Caco-2 (cell line): ENCODE results near the gene GNG5. TPM values are rescaled to one million over a fixed set of nuclear protein-coding genes. Genes with fewer than 3 reads are reported as not detected.

ENCODE experiments used
- BruUV-seq: library from RNA; stranded (reverse); fragments of 400-500 nt; replicated peaks from 2 replicates; lab custom pipeline; 2021; lab: Mats Ljungman, UMichigan
- CTCF ChIA-PET: fragments of 300-600 bp; sonication (Branson Sonifier 250); formaldehyde crosslinking; loops from one replicate; lab custom pipeline; 2022; ENCODE audit warnings: antibody characterized with exemption; lab: Charles Lee
- POLR2A ChIA-PET: fragments of 300-600 bp; sonication (Branson Sonifier 250); formaldehyde crosslinking; loops from one replicate; lab custom pipeline; 2022; ENCODE audit warnings: antibody characterized with exemption; lab: Charles Lee
- DNase-seq, 2 experiments: peaks; one replicate each; pipeline versions ENCODE4 v3.0.0 to v3.0.0-alpha.2; 2020 to 2022
- H3K27me3 ChIP-seq: replicated peaks from 2 replicates; pipeline ENCODE4 v1.6.0; 2011; ENCODE audit warnings: low read length; ENCODE audit not compliant: control insufficient read depth, insufficient read depth
- H3K36me3 ChIP-seq: 2 replicates; pipeline ENCODE4 v1.5.1; 2011; ENCODE audit warnings: low read length; ENCODE audit not compliant: control insufficient read depth, insufficient read depth
- H3K4me1 ChIP-seq: fragments of 250-450 bp; sonication (Bioruptor Pico); 2 replicates; pipeline ENCODE4 v1.5.1; 2020; ENCODE audit warnings: mild to moderate bottlenecking
- H3K4me3 ChIP-seq: 2 replicates; pipeline ENCODE4 v1.5.1; 2011; ENCODE audit warnings: low read depth, mild to moderate bottlenecking, control low read depth, low read length
- H3K9me3 ChIP-seq: fragments of 250-450 bp; sonication (Bioruptor Pico); 2 replicates; pipeline ENCODE4 v1.5.1; 2020; ENCODE audit warnings: mild to moderate bottlenecking, moderate library complexity
- H3K27ac Mint-ChIP-seq: one replicate; pipeline ENCODE4 v1.8.0; 2022; ENCODE audit warnings: mixed read lengths; ENCODE audit not compliant: unreplicated experiment
- H3K27me3 Mint-ChIP-seq: one replicate; pipeline ENCODE4 v1.8.0; 2022; ENCODE audit warnings: mixed read lengths; ENCODE audit not compliant: insufficient read depth, unreplicated experiment
- H3K36me3 Mint-ChIP-seq: one replicate; pipeline ENCODE4 v1.8.0; 2022; ENCODE audit warnings: mild to moderate bottlenecking, mixed read lengths; ENCODE audit not compliant: insufficient read depth, unreplicated experiment
- H3K4me1 Mint-ChIP-seq: one replicate; pipeline ENCODE4 v1.8.0; 2022; ENCODE audit warnings: low read depth, mixed read lengths; ENCODE audit not compliant: unreplicated experiment
- H3K4me3 Mint-ChIP-seq: one replicate; pipeline ENCODE4 v1.8.0; 2022; ENCODE audit warnings: mild to moderate bottlenecking, moderate library complexity, mixed read lengths; ENCODE audit not compliant: unreplicated experiment
- H3K9me3 Mint-ChIP-seq: one replicate; pipeline ENCODE4 v1.8.0; 2022; ENCODE audit warnings: mixed read lengths; ENCODE audit not compliant: unreplicated experiment
- CTCF ChIP-seq, 2 experiments: fragments of 200-600 bp in 1 of 2; IDR thresholded peaks; 1 replicate in 1 of 2; 2 replicates in 1 of 2; pipeline versions ENCODE4 v1.5.1 to v1.8.0; 2011 to 2022; ENCODE audit warnings: antibody characterized with exemption in 1 of 2, control low read depth in 1 of 2, inconsistent platforms in 1 of 2, low read depth in 1 of 2, low read length in 1 of 2, mild to moderate bottlenecking in 1 of 2, moderate library complexity in 1 of 2; ENCODE audit not compliant: insufficient read depth in 1 of 2, severe bottlenecking in 1 of 2, unreplicated experiment in 1 of 2
- intact Hi-C: fragments of 100-400 bp; cut with micrococcal nuclease; formaldehyde crosslinking; loops from one replicate; pipeline ENCODE4 v1.10.0; 2022; ENCODE audit not compliant: unreplicated experiment
- total RNA-seq: library from RNA; stranded (reverse); gene quantifications from 2 replicates; pipeline ENCODE4 v1.2.3, GENCODE V29; 2022

The GNG5 gene
- total RNA-seq, 1 experiment from 2014 or later, result 83.1 TPM

GRCh38 chr1:84506729-84507453, 510 bp upstream of the GNG5 start:
- Mint-ChIP-seq H3K27me3 (no peaks in the 10 kb centered on the region), H3K4me3 (peak overlapping the region; percentile 88), H3K4me1 (no peaks in the 10 kb centered on the region), H3K9me3 (no peaks in the 10 kb centered on the region), H3K36me3 (peaks cover 9% of the 10 kb centered on the region), H3K27ac (peak overlapping the region; percentile 95)
- Histone ChIP-seq H3K9me3 (no peaks in the 10 kb centered on the region), H3K36me3 (no peaks in the 10 kb centered on the region), H3K4me3 (peak overlapping the region; percentile 81), H3K4me1 (peaks cover 7% of the 10 kb centered on the region; the same call in 1 of the 2 replicates), H3K27me3 (no peaks in the 10 kb centered on the region)
- TF ChIP-seq CTCF (IDR thresholded peaks at IDR 0.05; ENCODE audit: insufficient read depth in 1 of 2, low read depth in 1 of 2, low read length in 1 of 2, severe bottlenecking in 1 of 2, unreplicated experiment in 1 of 2), result no peak
- DNase-seq, result no peak
- POLR2A ChIA-PET, result interaction anchor here (0.6 to 1.0 kb wide), 2 partner anchors 67 to 208 kb away, joined by 3 read pairs; partner anchors contain the start of gene CTBS
- CTCF ChIA-PET, result interaction anchor here (2.2 kb wide), 1 partner anchor 67 kb away, joined by 4 read pairs; the partner anchor contains the start of gene CTBS
- intact Hi-C loops, result loop anchor here (1.0 to 10.0 kb wide), 4 partner anchors 28 to 184 kb away; partner anchors contain the start of genes CTBS, RPF1 and SSX2IP
- BruUV-seq, result TSS peak; percentile 72

GRCh38 chr1:84505493-84506001, 834 bp downstream of the GNG5 start:
- BruUV-seq, result no TSS peak
- Mint-ChIP-seq H3K27me3 (no peaks in the 10 kb centered on the region), H3K27ac (peak overlapping the region; percentile 95), H3K4me3 (peak overlapping the region; percentile 88), H3K9me3 (no peaks in the 10 kb centered on the region), H3K4me1 (no peaks in the 10 kb centered on the region), H3K36me3 (peaks cover 15% of the 10 kb centered on the region)
- no peaks in the 10 kb centered on the region for H3K9me3 ChIP-seq
- no peaks in the 10 kb centered on the region for H3K27me3 ChIP-seq
- DNase-seq, result peak in 1 of 2 experiments; percentile 36
- intact Hi-C loops, result loop anchor here (1.0 to 10.0 kb wide), 4 partner anchors 26 to 185 kb away; partner anchors contain the start of genes CTBS, RPF1 and SSX2IP
- ChIA-PET CTCF (interaction anchor here (1.1 to 2.2 kb wide), 2 partner anchors 26 to 68 kb away, joined by 4 to 5 read pairs; partner anchors contain the start of gene CTBS), POLR2A (interaction anchor here (1.0 kb wide), 1 partner anchor 69 kb away, joined by 3 read pairs; the partner anchor contains the start of gene CTBS)
- H3K4me1 ChIP-seq, result peaks cover 7% of the 10 kb centered on the region; the same call in 1 of the 2 replicates
- no peaks in the 10 kb centered on the region for H3K36me3 ChIP-seq
- no peak for TF ChIP-seq CTCF (IDR thresholded peaks at IDR 0.05; ENCODE audit: insufficient read depth in 1 of 2, low read depth in 1 of 2, low read length in 1 of 2, severe bottlenecking in 1 of 2, unreplicated experiment in 1 of 2)
- peak overlapping the region; percentile 81 for H3K4me3 ChIP-seq
